Breast epithelium (tissue), 3 donors: Measurements from ENCODE around the gene LRRC61.

Source experiments
- POLR2AphosphoS5 ChIP-seq, 3 donors: sonication (generic); formaldehyde crosslinking; IDR thresholded peaks; one replicate each; pipeline ENCODE4 v1.6.1; 2017; ENCODE audit warnings: antibody characterized with exemption in 3 of 3
- TF ChIP-seq, protein P1 (sequence below), 3 donors: fragments of 450-650 bp; IDR thresholded peaks; one replicate each; pipeline ENCODE4 v1.5.1; 2016 to 2017; ENCODE audit warnings: antibody characterized with exemption in 3 of 3, mild to moderate bottlenecking in 3 of 3, moderate library complexity in 3 of 3

DNA sequence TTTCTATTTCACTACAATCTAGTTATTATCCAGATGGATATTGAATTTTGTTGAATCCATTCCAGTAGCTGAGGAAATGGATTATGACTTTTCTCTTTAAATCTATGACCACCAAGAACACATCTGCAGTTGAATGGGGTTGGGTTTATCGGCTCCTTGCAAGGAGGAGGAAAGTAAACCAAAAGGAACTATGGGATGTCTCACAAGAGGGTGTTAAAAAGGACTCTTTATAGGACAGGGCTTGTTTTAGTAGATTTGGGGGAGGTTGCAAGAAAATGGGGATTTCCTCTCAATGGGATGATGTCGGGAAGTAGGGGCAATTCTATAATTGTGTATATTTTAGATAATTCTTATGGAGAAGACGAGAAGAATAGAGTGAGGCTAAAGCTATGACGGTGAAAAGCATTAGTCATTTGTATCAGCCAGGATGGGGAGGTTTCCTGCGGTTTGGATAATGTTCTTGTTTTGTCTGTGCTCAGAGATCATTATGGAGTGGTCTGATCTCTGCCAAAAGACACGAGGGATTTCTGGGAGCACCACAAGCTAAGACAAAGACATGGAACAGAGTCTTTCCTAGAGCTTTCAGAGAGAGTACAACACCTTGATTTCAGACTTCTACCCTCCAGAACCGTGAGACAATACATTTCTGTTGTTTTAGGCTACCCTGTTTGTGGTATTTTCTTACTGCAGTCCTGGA lies 5.3 kb upstream of the LRRC61 start:
- TF ChIP-seq, protein P1, sequence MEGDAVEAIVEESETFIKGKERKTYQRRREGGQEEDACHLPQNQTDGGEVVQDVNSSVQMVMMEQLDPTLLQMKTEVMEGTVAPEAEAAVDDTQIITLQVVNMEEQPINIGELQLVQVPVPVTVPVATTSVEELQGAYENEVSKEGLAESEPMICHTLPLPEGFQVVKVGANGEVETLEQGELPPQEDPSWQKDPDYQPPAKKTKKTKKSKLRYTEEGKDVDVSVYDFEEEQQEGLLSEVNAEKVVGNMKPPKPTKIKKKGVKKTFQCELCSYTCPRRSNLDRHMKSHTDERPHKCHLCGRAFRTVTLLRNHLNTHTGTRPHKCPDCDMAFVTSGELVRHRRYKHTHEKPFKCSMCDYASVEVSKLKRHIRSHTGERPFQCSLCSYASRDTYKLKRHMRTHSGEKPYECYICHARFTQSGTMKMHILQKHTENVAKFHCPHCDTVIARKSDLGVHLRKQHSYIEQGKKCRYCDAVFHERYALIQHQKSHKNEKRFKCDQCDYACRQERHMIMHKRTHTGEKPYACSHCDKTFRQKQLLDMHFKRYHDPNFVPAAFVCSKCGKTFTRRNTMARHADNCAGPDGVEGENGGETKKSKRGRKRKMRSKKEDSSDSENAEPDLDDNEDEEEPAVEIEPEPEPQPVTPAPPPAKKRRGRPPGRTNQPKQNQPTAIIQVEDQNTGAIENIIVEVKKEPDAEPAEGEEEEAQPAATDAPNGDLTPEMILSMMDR (IDR thresholded peaks at IDR 0.05): no peak
- TF ChIP-seq POLR2AphosphoS5 (IDR thresholded peaks at IDR 0.05): no peak
